ENCODE data around the gene COL17A1.

DNA sequence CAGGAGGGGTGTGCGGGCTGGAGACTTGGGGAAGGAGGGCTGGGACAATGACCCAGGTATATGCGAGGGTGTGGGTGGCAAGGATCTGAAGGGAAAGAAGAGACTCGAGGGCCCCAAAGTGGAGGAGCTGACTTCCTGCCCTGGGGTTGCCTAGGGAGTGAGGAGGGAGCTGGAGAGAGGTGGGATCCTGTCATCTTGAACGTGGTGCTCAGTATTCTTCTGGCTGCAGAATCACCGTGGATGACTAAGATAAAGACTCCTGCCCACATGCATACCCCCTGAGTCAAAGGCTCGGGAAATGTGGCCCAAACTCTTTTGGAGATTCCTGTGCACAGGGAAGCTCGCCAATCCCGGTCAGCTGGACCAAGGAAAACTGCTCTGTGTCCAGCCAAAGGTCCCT, 31.2 kb downstream of the COL17A1 start:
- TF ChIP-seq, protein P1, sequence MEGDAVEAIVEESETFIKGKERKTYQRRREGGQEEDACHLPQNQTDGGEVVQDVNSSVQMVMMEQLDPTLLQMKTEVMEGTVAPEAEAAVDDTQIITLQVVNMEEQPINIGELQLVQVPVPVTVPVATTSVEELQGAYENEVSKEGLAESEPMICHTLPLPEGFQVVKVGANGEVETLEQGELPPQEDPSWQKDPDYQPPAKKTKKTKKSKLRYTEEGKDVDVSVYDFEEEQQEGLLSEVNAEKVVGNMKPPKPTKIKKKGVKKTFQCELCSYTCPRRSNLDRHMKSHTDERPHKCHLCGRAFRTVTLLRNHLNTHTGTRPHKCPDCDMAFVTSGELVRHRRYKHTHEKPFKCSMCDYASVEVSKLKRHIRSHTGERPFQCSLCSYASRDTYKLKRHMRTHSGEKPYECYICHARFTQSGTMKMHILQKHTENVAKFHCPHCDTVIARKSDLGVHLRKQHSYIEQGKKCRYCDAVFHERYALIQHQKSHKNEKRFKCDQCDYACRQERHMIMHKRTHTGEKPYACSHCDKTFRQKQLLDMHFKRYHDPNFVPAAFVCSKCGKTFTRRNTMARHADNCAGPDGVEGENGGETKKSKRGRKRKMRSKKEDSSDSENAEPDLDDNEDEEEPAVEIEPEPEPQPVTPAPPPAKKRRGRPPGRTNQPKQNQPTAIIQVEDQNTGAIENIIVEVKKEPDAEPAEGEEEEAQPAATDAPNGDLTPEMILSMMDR (conservative IDR thresholded peaks at IDR 0.05; ENCODE audit: low read depth in 2 of 2) = no peak
- no peak for TF ChIP-seq EZH2 (IDR thresholded peaks at IDR 0.05; ENCODE audit: low read depth, unreplicated experiment)
